NCI-H82 treated with DMSO at 0.1 percent for 48 hours (cell line): Measurements from ENCODE around the gene SQOR.
A peak's percentile ranks its signal among the peaks of the same experiment; 100 is the strongest.
"Not testable (repeated sequence)": the region's sequence is repeated elsewhere in the genome, so short reads cannot be mapped to it uniquely, and the experiment has no call there.

ENCODE experiments used
- DNase-seq: peaks from one replicate; lab custom pipeline; 2025; ENCODE audit not compliant: unreplicated experiment; lab: John Stamatoyannopoulos, UW

Gene SQOR

GRCh38 chr15:45630917-45631691 lies 3.7 kb upstream of the SQOR start:
- DNase-seq = no peak

- DNase-seq = no peak
These were observed 3.1 kb upstream of the SQOR start for GRCh38 chr15:45631776-45632175.

- DNase-seq = no peak
These were observed 386 bp downstream of the SQOR start for GRCh38 chr15:45635191-45635638.

DNA sequence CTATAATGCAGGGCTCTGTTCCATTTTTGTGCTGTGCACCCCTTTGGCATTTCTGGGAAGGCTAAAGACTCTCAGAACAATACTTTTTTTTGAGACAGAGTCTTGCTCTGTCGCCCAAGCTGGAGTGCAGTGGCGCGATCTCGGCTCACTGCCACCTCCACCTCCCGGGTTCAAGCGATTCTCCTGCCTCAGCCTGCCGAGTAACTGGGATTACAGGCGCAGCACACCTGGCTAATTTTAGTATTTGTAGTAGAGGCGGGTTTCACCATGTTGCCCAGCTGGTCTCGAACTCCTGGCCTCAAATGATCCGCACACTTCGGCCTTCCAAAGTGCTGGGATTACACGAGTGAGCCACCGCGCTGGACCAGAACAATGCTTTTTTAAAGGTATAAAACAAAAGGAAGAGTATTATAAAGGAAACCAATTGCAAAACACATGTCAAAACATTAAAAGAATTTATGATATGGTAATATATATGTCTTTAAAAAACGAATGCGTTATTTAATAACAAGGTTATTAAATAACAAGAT lies 999 bp downstream of the SQOR start:
- DNase-seq = no peak

GRCh38 chr15:45637141-45637540 lies 2.3 kb downstream of the SQOR start:
- DNase-seq = no peak

- DNase-seq = peak; percentile 80
These were observed 2.8 kb downstream of the SQOR start for GRCh38 chr15:45637552-45638033.

DNA sequence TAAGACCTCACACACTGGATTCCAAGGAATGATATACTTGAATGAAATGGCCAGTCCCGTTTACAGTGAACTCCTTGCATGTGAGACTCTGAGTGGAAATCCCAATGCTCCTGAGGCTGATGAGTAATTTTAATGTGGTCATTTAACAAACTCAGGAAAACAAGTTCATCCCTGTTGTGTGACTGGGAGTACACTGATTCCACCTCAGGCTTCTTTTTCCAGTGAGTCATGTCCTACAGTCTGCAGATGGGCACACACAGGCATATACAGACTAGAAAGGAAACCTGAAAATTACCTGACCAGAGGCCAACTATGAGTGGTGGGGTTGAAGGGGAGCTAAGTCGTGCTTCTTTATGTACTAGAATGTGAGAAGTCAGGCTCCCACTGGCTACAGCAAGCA lies 5.8 kb downstream of the SQOR start:
- DNase-seq = no peak

GRCh38 chr15:45641374-45641781 lies 6.5 kb downstream of the SQOR start:
- no peak for DNase-seq

- DNase-seq = peak; percentile 27
These were observed 7.4 kb downstream of the SQOR start for GRCh38 chr15:45641999-45642932.

DNA sequence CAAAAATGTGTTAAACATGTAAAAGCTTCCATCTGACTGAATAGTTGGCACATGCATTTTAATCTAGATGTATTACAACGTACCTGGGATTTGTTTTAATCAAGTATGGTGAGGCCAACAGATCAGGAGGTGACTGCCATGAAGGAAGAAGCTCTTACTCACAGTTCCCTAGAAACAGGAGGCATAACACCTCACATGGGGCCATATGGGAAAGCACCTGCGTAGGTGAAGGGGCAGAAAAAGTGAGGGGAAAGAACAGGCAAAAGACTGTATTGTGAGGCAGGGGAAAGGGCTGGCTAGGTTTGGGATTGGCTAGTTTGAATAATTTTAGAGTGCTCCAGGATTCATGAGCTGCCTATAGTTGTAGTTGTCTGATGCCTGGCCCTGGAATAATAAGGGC lies 9.6 kb downstream of the SQOR start:
- no peak for DNase-seq

GRCh38 chr15:45645026-45645980 lies 10.5 kb downstream of the SQOR start:
- DNase-seq = no peak

DNA sequence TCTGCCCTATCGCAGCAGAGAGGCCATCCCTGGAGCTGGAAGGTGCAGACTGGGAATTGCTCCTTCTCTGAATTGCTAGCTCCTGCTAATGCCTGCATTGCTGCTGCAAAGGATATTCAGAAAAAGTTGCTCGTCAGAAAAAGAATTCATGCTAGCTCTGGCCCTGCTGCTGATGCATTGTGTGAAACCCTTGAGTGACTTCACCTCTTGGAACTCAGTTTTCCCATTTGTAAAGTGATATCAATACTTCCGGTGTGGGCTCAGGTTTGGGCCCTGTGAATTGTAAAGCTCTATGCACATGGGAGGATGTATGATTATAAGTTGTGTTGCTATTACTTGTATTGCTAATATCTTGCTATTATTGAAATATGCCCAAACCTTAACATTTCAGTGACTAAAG lies 11.4 kb downstream of the SQOR start:
- no peak for DNase-seq

DNA sequence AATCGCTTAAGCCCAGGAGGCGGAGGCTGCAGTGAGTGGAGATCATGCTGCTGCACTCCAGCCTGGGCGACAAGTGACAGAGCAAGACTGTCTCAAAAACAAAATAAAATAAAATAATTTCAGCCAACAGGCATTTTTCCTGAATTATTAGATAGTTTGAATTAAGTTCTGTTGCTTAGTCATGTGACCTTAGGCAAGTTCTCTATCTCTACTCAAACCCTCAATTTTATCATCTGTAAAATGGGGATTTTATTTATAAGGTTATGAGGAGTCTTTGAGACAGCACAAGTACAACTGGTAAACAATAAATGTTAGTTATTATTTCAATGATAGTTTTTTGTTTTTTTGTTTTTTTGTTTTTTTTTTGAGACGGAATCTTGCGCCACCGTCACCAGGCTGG lies 13.0 kb downstream of the SQOR start:
- DNase-seq = no peak

DNA sequence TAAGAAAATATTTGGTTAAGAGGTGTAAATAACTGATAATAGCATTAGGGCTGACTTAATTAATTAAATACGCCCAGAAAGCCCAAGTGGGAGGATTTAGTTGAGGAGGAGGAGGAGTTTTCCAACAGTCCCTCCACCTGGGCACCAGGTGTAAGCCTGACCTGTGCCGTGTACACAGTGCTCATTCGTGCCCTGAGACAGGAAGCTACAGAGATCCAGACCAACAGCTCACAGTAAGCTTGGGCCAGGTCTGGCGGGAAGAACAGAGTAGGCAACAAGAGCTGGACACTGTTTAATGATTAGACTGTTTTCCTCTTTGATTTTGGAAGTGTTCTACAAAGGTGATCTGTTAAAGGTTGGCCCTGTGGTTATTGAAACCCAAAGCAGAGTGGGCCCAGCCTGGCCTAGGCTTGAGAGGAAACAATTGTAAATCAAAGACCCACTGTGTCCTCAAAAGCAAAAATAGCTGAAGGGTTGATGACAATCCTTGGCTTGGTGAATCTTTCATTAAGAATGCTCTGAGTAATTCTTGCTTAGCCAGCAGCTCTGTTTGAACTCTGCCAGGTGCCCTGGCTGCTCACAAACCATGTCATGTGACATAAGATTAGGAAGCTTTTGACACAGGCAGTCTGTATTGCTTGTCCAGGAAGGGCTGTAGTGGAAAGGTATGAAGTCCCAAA lies 13.8 kb downstream of the SQOR start:
- no peak for DNase-seq

DNA sequence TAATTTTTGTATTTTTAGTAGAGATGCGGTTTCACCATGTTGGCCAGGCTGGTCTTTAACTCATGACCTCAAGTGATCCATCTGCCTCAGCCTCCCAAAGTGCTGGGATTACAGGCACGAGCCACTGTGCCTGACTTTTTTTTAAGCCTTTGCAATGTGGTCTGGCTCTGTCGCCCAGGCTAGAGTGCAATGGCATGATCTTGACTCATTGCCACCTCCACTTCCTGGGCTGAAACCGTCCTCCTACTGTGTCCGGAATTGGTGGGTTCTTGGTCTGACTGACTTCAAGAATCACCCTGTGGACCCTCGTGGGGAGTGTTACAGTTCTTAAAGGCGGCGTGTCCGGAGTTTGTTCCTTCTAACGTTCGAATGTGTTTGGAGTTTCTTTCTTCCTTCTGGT lies 15.2 kb downstream of the SQOR start:
- not testable (repeated sequence) for DNase-seq

GRCh38 chr15:45650889-45651525 lies 16.2 kb downstream of the SQOR start:
- no peak for DNase-seq

- DNase-seq = no peak
These were observed 19.0 kb downstream of the SQOR start for GRCh38 chr15:45653702-45654424.

DNA sequence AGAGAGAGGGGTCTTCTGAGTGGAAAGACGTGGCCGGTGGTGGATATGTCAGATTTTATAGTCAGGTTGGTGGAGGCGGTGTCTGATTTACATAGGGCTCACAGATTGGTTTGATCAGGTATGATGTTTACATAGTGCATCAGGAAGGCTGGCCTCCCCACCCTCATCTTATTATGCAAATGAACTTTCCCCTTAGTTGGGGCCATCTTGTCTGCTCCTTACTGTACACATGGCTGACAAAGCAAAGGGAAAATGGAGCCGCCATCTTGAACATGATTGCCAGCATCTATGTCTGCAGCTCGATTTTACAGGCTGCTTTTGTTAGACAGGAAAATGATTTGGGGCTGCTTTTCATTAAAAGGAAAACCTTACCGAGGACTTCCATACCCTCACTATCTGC lies 19.9 kb downstream of the SQOR start:
- DNase-seq = no peak

DNA sequence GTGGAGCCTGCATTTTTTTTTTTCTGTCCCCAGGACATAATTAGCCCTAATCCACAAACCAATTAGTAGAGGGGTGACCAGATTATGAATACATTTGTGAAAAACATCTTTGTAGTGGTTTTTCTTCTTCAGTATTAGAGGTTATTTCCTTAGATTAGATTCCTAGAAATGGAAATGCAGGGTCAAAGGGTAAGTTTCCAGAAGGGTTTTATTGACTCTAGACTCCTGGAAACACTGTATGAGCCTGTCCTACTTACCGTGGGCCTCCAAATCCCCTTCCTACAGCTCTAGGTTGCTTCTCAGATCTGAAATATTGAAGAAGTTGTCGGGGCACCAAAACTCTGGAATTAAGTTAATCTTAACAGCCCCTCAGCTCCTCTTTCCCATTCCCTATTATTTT lies 22.4 kb downstream of the SQOR start:
- no peak for DNase-seq
